Measurements from ENCODE around the gene LRRC47.

Gene LRRC47

DNA sequence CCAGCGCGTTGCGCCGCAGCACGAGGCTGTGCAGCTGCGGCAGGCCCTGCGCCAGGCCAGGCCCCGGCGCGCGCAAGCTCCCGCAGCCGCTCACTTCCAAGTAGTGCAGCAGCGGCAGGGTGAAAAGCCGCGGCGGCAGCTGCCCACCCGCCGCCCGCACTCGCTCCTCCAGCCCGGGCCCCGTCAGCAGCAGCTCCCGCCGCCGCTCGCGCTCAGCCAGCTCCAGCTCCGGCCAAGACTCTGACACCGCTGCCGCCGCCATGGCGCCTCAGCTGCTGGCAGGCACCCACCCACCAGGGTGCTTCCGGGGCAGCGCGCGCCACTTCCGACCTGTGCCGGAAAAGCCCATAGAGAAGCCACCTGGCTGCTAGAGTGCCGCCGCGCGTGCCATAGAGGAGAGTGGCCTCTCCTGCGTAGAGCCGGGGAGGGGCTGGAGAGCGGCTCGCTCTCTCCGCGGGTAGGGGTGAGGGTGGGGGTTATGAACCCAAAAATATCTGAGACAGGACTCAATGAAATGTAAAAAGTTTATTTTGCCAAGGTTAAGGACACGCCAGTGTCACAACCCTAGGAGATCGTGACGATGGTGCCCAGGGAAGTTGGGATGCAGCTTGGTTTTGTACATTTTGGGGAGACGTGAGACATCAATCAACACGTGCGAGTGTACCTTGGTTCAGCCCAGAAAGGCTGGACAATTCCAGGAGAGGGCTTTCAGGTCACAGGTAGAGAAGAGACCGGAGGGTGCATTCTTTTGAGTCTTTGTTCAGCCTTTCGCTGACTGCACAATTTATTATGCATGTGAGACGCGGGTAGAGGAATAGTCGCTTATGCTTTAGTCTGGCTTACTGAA lies at the start of gene LRRC47:
TSS of gene LRRC47 (minus strand) at position 284 of the 847 bp plus-strand sequence. CDS start at position 262, 22 bp downstream.
- in situ Hi-C loops (cut with MboI; ENCODE audit: low pct_unique_long_range_greater_than_20kb, low sequenced_read_pairs), result no loop called here
- DNase-seq, result peak; percentile 91

GRCh38 chr1:3842912-3843311 lies 46.6 kb upstream of the LRRC47 start:
- DNase-seq, result no peak
- in situ Hi-C loops (cut with MboI; ENCODE audit: low pct_unique_long_range_greater_than_20kb, low sequenced_read_pairs), result no loop called here

DNA sequence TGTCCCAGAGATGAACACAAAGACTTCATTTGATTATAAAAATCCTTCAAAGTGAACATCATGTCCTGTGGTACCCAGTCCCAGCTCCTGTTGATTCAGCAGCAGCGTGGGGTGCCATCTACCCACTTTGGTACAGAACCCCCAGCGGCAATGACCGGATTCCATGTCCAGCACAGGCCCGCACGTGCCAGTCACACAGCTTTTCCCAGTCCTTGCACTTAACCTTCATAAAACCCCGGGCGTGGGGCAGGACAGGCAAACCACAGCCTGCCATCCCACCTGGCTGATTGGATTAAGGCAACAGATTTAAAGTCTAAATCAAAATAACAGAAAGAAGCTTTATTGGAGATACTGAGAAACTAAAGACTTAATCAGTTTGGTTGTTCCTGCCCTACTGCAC lies 45.2 kb upstream of the LRRC47 start:
- in situ Hi-C loops (cut with MboI; ENCODE audit: low pct_unique_long_range_greater_than_20kb, low sequenced_read_pairs), result no loop called here
- no peak for DNase-seq

GRCh38 chr1:3838788-3839187 lies 42.5 kb upstream of the LRRC47 start:
- in situ Hi-C loops (cut with MboI; ENCODE audit: low pct_unique_long_range_greater_than_20kb, low sequenced_read_pairs), result no loop called here
- DNase-seq, result no peak

GRCh38 chr1:3837685-3838084 lies 41.4 kb upstream of the LRRC47 start:
- no peak for DNase-seq
- in situ Hi-C loops (cut with MboI; ENCODE audit: low pct_unique_long_range_greater_than_20kb, low sequenced_read_pairs), result no loop called here

- DNase-seq, result no peak
- in situ Hi-C loops (cut with MboI; ENCODE audit: low pct_unique_long_range_greater_than_20kb, low sequenced_read_pairs), result no loop called here
Measured at GRCh38 chr1:3837200-3837599, 40.9 kb upstream of the LRRC47 start.

DNA sequence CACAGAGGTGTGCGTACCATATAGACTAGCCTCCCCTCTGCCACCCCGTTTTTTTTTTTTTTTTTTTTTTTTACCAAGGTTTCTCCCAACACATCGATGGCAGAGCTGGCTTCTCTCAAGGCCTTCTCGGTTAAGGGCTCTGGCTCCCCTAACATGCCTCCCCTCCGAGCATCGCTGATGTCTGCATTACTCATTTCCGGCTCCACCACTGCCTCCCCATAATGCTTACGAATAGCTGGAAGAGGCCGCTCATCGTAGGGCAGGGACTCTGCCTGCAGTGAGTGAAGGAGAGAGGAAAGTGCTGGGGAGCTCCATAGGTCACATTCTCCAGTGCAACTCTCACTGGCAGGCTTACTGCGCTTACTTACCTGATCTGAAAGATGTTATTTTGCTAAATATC lies 40.1 kb upstream of the LRRC47 start:
- in situ Hi-C loops (cut with MboI; ENCODE audit: low pct_unique_long_range_greater_than_20kb, low sequenced_read_pairs), result no loop called here
- no peak for DNase-seq

- in situ Hi-C loops (cut with MboI; ENCODE audit: low pct_unique_long_range_greater_than_20kb, low sequenced_read_pairs), result no loop called here
Measured at GRCh38 chr1:3834701-3835100, 38.4 kb upstream of the LRRC47 start.

DNA sequence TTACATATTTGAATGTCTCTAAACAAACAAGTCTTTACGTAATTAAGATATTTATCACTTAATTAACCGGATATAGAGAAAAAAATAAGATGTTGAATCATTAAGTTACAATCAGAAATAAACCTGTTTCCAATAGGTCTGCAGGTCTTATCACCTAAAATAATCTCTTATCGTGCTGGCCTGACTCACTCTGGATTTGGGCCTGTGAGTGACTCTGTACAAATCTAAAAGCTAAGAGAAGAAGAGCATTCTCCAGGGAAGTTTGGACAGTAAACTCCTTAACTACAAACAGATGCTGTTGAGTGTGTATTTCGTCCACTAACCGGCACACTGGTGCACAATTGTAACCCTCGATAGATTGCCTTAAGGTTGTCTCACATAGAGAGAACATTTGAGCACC lies 35.4 kb upstream of the LRRC47 start:
- no peak for DNase-seq
- in situ Hi-C loops (cut with MboI; ENCODE audit: low pct_unique_long_range_greater_than_20kb, low sequenced_read_pairs), result no loop called here

More at GRCh38 chr1:3834701-3835100, 38.4 kb upstream of the LRRC47 start:
- DNase-seq, result no peak

DNA sequence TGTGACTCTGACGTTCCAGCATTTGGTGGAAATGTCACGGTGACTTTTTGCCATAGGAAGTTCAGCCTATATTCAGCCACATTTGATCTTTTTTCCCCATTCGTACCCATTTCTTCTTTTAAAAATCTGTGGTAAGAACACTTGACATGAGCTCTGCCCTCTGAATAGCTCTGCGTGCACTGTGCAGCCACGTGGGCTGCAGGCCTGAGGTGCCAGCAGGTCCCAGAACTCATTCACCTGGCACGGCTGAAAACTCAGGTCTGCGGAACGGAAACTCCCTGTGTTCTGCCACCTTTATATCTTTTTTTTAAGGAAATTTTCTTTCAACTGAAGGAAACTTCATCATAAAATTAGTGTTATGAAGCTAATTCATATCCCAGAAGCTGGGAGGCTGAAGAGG lies 32.1 kb upstream of the LRRC47 start:
- no peak for DNase-seq
- in situ Hi-C loops (cut with MboI; ENCODE audit: low pct_unique_long_range_greater_than_20kb, low sequenced_read_pairs), result no loop called here

GRCh38 chr1:3827813-3828307 lies 31.6 kb upstream of the LRRC47 start:
- in situ Hi-C loops (cut with MboI; ENCODE audit: low pct_unique_long_range_greater_than_20kb, low sequenced_read_pairs), result no loop called here
- no peak for DNase-seq

- DNase-seq, result no peak
- in situ Hi-C loops (cut with MboI; ENCODE audit: low pct_unique_long_range_greater_than_20kb, low sequenced_read_pairs), result no loop called here
Measured at GRCh38 chr1:3825356-3825755, 29.1 kb upstream of the LRRC47 start.

DNA sequence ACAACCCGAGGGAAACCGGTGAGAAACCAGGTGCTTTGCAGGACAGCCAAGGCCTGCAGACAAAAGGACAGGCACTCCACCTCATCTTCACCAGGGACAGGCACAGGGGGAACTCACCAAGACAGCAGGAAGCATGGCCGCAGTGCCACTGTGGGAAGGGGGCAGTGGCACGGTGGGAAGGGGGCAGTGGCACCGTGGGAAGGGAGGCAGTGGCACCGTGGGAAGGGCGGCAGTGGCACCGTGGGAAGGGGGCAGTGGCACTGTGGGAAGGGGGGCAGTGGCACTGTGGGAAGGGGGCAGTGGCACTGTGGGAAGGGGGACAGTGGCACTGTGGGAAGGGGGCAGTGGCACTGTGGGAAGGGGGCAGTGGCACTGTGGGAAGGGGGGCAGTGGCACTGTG lies 28.4 kb upstream of the LRRC47 start:
- no peak for DNase-seq
- in situ Hi-C loops (cut with MboI; ENCODE audit: low pct_unique_long_range_greater_than_20kb, low sequenced_read_pairs), result no loop called here

DNA sequence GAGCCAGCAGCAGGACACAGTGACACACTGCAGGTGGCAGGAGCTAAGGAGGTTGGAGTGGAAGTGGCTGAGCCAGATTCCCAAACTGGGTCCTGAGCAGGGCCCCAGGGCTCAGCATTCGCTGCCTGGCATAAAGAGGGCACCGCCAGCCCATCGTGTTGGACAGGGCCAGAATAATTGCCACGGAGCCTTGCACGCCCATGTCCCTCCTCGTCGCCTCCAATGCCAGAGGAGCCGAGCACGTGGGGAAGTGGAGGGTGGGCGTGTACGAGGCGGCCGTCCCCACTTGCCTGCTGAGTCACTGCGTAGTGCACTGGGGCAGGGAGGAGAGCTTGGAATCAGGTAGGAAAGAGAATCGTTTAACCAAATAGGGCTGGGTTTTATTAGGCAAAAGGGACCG lies 26.1 kb upstream of the LRRC47 start:
- DNase-seq, result no peak
- in situ Hi-C loops (cut with MboI; ENCODE audit: low pct_unique_long_range_greater_than_20kb, low sequenced_read_pairs), result no loop called here

DNA sequence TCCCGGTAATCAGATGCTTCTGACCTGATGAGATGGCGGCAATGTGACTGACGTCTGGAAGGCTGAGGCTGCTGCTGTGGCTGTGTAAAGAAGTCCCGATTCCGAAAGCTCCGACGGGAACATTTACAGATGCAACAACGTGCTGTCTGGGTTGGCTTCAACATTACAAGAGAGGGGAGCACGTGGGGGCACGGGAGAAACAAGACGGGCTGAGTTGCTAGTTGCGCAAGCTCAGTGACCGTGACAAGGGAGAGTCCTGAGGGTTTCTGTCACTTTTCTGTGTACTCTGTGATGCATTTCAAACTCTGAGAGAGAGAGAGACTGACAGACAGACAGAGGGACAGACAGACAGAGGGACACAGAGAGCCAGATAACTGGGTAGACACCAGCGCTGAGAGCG lies 25.6 kb upstream of the LRRC47 start:
- in situ Hi-C loops (cut with MboI; ENCODE audit: low pct_unique_long_range_greater_than_20kb, low sequenced_read_pairs), result no loop called here
- no peak for DNase-seq

DNA sequence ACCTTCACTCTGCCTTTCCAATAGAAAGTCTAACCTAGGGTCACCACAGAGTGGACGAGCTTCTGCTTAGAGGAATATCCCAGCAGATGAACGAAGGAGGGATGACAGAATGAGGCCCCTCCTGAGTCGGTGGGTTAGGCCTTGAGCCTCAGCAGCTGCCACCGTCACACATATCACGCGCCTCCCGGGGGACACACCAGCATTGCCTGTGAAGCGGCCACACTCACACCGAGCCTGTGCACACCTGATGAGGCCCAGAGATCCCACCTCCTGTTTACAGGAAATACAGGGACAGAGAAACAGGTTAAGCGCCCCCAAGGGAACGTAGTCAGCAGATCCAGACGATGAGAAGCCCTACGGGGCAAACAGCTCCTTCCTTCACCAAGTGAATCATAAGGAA lies 25.1 kb upstream of the LRRC47 start:
- in situ Hi-C loops (cut with MboI; ENCODE audit: low pct_unique_long_range_greater_than_20kb, low sequenced_read_pairs), result no loop called here
- no peak for DNase-seq

GRCh38 chr1:3821004-3821403 lies 24.7 kb upstream of the LRRC47 start:
- in situ Hi-C loops (cut with MboI; ENCODE audit: low pct_unique_long_range_greater_than_20kb, low sequenced_read_pairs), result no loop called here
- DNase-seq, result no peak

GRCh38 chr1:3820316-3820715 lies 24.0 kb upstream of the LRRC47 start:
- in situ Hi-C loops (cut with MboI; ENCODE audit: low pct_unique_long_range_greater_than_20kb, low sequenced_read_pairs), result no loop called here
- no peak for DNase-seq

GRCh38 chr1:3819771-3820200 lies 23.5 kb upstream of the LRRC47 start:
- no peak for DNase-seq
- in situ Hi-C loops (cut with MboI; ENCODE audit: low pct_unique_long_range_greater_than_20kb, low sequenced_read_pairs), result no loop called here

DNA sequence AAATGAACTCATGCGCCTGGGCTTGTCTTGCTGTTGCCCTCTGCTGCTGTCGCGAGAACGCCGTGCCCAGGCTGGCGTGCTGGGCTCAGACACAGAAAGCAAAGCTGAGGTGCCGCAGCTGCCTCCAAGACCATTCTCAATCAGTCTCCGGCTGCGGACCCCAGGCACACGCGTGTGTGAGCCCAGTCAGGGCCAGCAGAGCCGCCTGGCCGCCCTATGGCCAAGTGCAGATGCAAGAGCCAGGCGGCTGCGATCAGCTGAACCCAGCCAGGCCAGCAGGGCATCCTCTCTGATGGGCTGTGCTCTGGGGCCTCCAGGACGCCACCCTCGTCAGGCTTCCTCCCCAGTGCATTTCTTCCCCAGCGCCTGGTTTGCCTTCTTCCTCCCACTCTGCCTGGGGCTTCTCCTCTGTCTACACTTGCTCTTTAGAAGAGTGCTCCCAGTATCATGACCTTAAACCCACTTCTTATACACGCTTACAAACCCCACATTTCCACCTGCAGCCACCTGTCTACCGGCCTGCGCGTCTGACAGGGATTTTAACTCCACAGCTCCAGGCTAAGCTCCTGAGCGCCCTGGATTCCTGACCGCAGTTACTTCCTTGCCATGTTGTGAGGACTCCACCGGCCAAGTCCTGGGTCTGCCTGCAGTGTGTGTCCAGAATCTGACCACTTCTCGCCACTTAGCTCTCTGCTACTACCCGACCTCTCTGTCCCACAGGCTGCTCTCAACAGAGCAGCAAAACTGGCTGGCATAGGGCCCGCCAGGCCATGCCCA lies 21.7 kb upstream of the LRRC47 start:
- in situ Hi-C loops (cut with MboI; ENCODE audit: low pct_unique_long_range_greater_than_20kb, low sequenced_read_pairs), result no loop called here

More for the DNA sequence above, 21.7 kb upstream of the LRRC47 start:
- DNase-seq, result no peak

Measured in KBM-7 (cell line).